ENCODE results near the gene SERTAD1. TPM values are rescaled to one million over a fixed set of nuclear protein-coding genes. Genes with fewer than 3 reads are reported as not detected.
A peak's percentile ranks its signal among the peaks of the same experiment; 100 is the strongest.

The SERTAD1 gene, protein sequence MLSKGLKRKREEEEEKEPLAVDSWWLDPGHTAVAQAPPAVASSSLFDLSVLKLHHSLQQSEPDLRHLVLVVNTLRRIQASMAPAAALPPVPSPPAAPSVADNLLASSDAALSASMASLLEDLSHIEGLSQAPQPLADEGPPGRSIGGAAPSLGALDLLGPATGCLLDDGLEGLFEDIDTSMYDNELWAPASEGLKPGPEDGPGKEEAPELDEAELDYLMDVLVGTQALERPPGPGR
- 13.3 and 13.8 TPM in 2 replicates for total RNA-seq
- long read RNA-seq, transcript SERTAD1-201 (2 exons, 2,114 nt): major isoform, 46 of 46 reads
- long read RNA-seq, partial matches to known transcripts: 0 of 46 reads
- long read RNA-seq, other reads (novel, unspliced or antisense): 0 of 46 reads

DNA sequence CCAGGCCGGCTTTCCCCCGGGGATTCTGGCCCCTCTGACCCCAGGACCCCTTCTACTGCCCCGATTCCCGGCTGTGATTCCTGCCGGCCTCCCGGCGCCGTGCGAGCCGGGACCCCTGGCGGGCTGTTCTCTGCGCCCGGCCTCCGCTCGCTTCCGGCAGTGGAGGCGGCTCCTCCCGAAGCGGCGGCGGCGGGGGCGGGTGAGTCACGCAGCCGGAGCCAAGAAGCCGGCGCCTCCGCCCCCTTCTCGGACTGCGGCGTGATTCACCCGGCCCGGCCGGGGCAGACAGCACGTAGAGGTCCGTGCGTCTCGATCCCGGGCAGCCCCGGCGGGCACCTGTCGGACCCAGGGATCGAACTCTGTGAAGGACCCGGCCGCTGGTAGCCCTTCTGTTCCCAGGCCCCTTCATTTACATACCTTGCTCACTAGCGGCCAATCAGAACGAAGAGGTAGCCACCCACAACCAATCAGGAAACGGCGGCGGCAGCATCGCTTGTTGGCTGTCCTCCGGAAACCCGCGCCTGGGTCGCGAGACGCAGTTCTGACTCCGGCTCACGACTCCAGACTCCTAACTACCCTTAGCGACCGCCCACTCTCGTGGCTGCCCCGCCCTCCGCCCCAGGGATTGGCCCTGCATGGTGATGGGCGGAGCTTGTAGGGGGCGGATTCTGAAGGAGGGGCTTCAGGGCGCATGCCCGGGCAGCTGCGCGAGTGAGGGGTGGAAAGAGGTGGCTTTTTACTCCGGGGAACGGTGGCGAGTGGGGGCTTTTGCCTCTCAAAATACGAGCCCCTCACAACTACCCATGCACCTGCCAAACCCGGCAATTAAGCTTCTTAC lies at the start of gene SERTAD1:
SERTAD1 (minus strand) TSS at position 543 of the 838 bp plus-strand sequence. CDS start 2,446 bp downstream, outside the sequence.
- Mint-ChIP-seq H3K27ac (ENCODE audit: unreplicated experiment) (peak within 1 kb of the TSS; percentile 96), H3K36me3 (ENCODE audit: unreplicated experiment) (peaks cover 3% of the 10 kb centered on the region), H3K27me3 (ENCODE audit: unreplicated experiment) (no peaks in the 10 kb centered on the region), H3K9me3 (ENCODE audit: unreplicated experiment) (no peaks in the 10 kb centered on the region), H3K4me3 (ENCODE audit: unreplicated experiment) (peak within 1 kb of the TSS; percentile 98), H3K4me1 (ENCODE audit: unreplicated experiment) (peaks cover 27% of the 10 kb centered on the region)
- DNase-seq (ENCODE audit: extremely low spot score, unreplicated experiment): peak; percentile 100
- TF ChIP-seq, protein P1, sequence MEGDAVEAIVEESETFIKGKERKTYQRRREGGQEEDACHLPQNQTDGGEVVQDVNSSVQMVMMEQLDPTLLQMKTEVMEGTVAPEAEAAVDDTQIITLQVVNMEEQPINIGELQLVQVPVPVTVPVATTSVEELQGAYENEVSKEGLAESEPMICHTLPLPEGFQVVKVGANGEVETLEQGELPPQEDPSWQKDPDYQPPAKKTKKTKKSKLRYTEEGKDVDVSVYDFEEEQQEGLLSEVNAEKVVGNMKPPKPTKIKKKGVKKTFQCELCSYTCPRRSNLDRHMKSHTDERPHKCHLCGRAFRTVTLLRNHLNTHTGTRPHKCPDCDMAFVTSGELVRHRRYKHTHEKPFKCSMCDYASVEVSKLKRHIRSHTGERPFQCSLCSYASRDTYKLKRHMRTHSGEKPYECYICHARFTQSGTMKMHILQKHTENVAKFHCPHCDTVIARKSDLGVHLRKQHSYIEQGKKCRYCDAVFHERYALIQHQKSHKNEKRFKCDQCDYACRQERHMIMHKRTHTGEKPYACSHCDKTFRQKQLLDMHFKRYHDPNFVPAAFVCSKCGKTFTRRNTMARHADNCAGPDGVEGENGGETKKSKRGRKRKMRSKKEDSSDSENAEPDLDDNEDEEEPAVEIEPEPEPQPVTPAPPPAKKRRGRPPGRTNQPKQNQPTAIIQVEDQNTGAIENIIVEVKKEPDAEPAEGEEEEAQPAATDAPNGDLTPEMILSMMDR (IDR thresholded peaks at IDR 0.05): peak; percentile 90

DNA sequence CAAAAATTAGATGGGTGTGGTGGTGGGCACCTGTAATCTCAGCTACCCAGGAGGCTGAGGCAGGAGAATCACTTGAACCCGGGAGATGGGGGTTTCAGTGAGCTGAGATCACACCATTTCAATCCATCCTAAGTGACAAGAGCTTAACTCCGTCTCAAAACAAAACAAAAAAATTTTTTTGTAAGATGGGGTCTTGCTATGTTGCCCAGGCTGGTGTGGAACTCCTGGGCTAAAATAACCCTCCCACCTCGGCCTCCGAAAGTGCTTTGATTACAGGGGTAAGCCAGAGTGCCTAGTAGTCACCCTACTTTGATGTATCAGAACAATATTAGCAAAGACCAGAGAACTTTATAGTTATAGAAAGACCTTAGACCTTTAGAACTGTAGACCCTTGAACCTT lies 48.9 kb upstream of the SERTAD1 start:
- H3K27ac Mint-ChIP-seq (ENCODE audit: unreplicated experiment): no peak overlapping the region
- H3K4me3 Mint-ChIP-seq (ENCODE audit: unreplicated experiment): no peak overlapping the region
- TF ChIP-seq, protein P1 (IDR thresholded peaks at IDR 0.05): no peak
- H3K36me3 Mint-ChIP-seq (ENCODE audit: unreplicated experiment): no peaks in the 10 kb centered on the region
- H3K9me3 Mint-ChIP-seq (ENCODE audit: unreplicated experiment): no peaks in the 10 kb centered on the region
- H3K27me3 Mint-ChIP-seq (ENCODE audit: unreplicated experiment): peaks cover 11% of the 10 kb centered on the region
- no peaks in the 10 kb centered on the region for H3K4me1 Mint-ChIP-seq (ENCODE audit: unreplicated experiment)
- DNase-seq (ENCODE audit: extremely low spot score, unreplicated experiment): no peak

DNA sequence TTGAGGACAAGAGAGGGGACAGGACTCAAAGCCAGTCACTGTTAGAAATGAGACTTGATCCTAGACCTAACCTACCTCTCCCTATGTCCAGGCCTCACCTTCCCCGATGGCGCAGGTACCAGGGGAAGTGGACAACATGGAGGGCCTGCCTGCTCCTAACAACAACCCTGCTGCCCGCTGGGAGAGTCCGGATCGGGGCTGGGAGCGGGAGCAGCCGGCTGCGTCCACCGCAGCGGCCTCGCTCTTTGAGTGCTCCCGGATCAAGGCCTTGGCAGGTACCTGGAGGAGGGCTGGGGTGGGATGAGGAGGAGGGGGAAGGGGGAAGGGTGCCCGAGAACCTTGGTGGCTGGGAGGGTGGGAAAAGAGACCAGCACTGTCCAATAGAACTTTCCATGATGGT lies 46.7 kb upstream of the SERTAD1 start:
- Mint-ChIP-seq H3K9me3 (ENCODE audit: unreplicated experiment) (no peaks in the 10 kb centered on the region), H3K27ac (ENCODE audit: unreplicated experiment) (no peak overlapping the region), H3K36me3 (ENCODE audit: unreplicated experiment) (no peaks in the 10 kb centered on the region), H3K4me1 (ENCODE audit: unreplicated experiment) (peaks cover 3% of the 10 kb centered on the region), H3K4me3 (ENCODE audit: unreplicated experiment) (no peak overlapping the region), H3K27me3 (ENCODE audit: unreplicated experiment) (peaks cover 2% of the 10 kb centered on the region)
- no peak for DNase-seq (ENCODE audit: extremely low spot score, unreplicated experiment)
- TF ChIP-seq, protein P1 (IDR thresholded peaks at IDR 0.05): no peak

DNA sequence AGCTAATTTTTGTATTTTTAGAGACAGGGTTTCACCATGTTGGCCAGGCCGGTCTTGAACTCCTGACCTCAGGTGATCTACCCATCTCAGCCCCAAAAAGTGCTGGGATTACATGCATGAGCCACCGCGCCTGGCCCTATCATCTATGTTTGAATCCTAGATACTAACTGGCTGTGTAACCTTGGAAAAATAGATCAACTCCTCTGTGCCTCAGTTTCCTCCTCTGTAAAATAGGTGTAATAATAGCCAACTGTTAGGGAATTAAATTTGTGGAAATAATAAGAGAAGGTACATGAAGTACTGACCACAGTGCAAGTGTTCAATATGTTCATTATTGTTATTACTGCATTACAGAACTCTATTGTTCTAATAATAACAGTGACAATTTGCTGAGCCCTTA lies 45.3 kb upstream of the SERTAD1 start:
- no peak overlapping the region for H3K4me3 Mint-ChIP-seq (ENCODE audit: unreplicated experiment)

More for the DNA sequence above, 45.3 kb upstream of the SERTAD1 start:
- Mint-ChIP-seq H3K36me3 (ENCODE audit: unreplicated experiment) (no peaks in the 10 kb centered on the region), H3K9me3 (ENCODE audit: unreplicated experiment) (no peaks in the 10 kb centered on the region), H3K27me3 (ENCODE audit: unreplicated experiment) (peaks cover 6% of the 10 kb centered on the region), H3K4me1 (ENCODE audit: unreplicated experiment) (peaks cover 10% of the 10 kb centered on the region), H3K27ac (ENCODE audit: unreplicated experiment) (no peak overlapping the region)
- DNase-seq (ENCODE audit: extremely low spot score, unreplicated experiment): no peak
- TF ChIP-seq, protein P1 (IDR thresholded peaks at IDR 0.05): no peak
